CD14-positive monocyte (primary cell): ENCODE data around the gene MAVS. TPM values are rescaled to one million over a fixed set of nuclear protein-coding genes. Genes with fewer than 3 reads are reported as not detected.

Experiments
- DNase-seq, 3 donors: peaks; one replicate each; pipeline ENCODE4 v3.0.0-alpha.2; 2011 to 2022
- H2AFZ ChIP-seq: 2 replicates; pipeline ENCODE4 v1.6.0; 2012; ENCODE audit warnings: mild to moderate bottlenecking, low read depth, low read length, inconsistent platforms; ENCODE audit not compliant: insufficient read depth, poor library complexity, severe bottlenecking
- H3K27ac ChIP-seq, 2 donors: 1 replicate in 1 of 2; 2 replicates in 1 of 2; pipeline ENCODE4 v1.5.1; 2012 to 2013; ENCODE audit warnings: low read length in 2 of 2, control low read depth in 1 of 2, inconsistent platforms in 1 of 2, low read depth in 1 of 2, mild to moderate bottlenecking in 1 of 2
- H3K27me3 ChIP-seq, 2 donors: one replicate each; pipeline versions ENCODE4 v1.6.0 to v1.6.1; 2011 to 2013; ENCODE audit warnings: low read length in 2 of 2; ENCODE audit not compliant: control insufficient read depth in 2 of 2, insufficient read depth in 2 of 2
- H3K36me3 ChIP-seq, 2 donors: replicated peaks in 1 of 2; 1 replicate in 1 of 2; 2 replicates in 1 of 2; pipeline versions ENCODE4 v1.5.1 to v1.6.1; 2012 to 2013; ENCODE audit warnings: low read length in 2 of 2, control low read depth in 1 of 2, inconsistent platforms in 1 of 2, mild to moderate bottlenecking in 1 of 2; ENCODE audit not compliant: insufficient read depth in 2 of 2, control insufficient read depth in 1 of 2
- H3K4me1 ChIP-seq, 2 donors: 1 replicate in 1 of 2; 2 replicates in 1 of 2; pipeline versions ENCODE4 v1.5.1 to v1.6.1; 2012 to 2013; ENCODE audit warnings: low read length in 2 of 2, control low read depth in 1 of 2, inconsistent platforms in 1 of 2, mild to moderate bottlenecking in 1 of 2, moderate library complexity in 1 of 2; ENCODE audit not compliant: insufficient read depth in 2 of 2, control insufficient read depth in 1 of 2
- H3K4me2 ChIP-seq: replicated peaks from 2 replicates; pipeline ENCODE3; 2012; ENCODE audit warnings: low read length, moderate library complexity, mild to moderate bottlenecking; ENCODE audit not compliant: poor library complexity, severe bottlenecking; ENCODE audit errors: extremely low read depth
- H3K4me3 ChIP-seq, 3 experiments: fragments of 200-600 bp in 1 of 3; sonication (generic) in 1 of 3; replicated peaks in 1 of 3; 1 replicate in 2 of 3; 2 replicates in 1 of 3; pipeline ENCODE4 v1.5.1; 2011 to 2013; ENCODE audit warnings: low read length in 3 of 3, mild to moderate bottlenecking in 3 of 3, control low read depth in 2 of 3, low read depth in 2 of 3, inconsistent platforms in 1 of 3, moderate library complexity in 1 of 3
- H3K79me2 ChIP-seq: 2 replicates; pipeline ENCODE4 v1.6.0; 2012; ENCODE audit warnings: mild to moderate bottlenecking, control low read depth, inconsistent platforms, low read length, moderate library complexity; ENCODE audit not compliant: insufficient read depth
- H3K9ac ChIP-seq: 2 replicates; pipeline ENCODE4 v1.6.0; 2017; ENCODE audit warnings: low read length, mild to moderate bottlenecking; ENCODE audit not compliant: insufficient read depth, poor library complexity, severe bottlenecking
- H3K9me3 ChIP-seq, 2 donors: replicated peaks in 1 of 2; 1 replicate in 1 of 2; 2 replicates in 1 of 2; pipeline versions ENCODE4 v1.5.1 to v1.6.1; 2012 to 2013; ENCODE audit warnings: low read length in 2 of 2, control low read depth in 1 of 2; ENCODE audit not compliant: control insufficient read depth in 1 of 2, insufficient read depth in 1 of 2
- H4K20me1 ChIP-seq: 2 replicates; pipeline ENCODE4 v1.6.0; 2012; ENCODE audit warnings: mild to moderate bottlenecking, low read length, control low read depth, moderate library complexity; ENCODE audit not compliant: insufficient read depth
- H3K27ac Mint-ChIP-seq, 7 donors: one replicate each; pipeline ENCODE4 v1.8.0; 2020; ENCODE audit warnings: mild to moderate bottlenecking in 7 of 7, mixed read lengths in 7 of 7, moderate library complexity in 6 of 7, inconsistent platforms in 2 of 7
- H3K27me3 Mint-ChIP-seq, 3 donors: one replicate each; pipeline ENCODE4 v1.8.0; 2021 to 2022; ENCODE audit warnings: low read depth in 3 of 3, mild to moderate bottlenecking in 3 of 3, mixed read lengths in 3 of 3, moderate library complexity in 3 of 3, inconsistent platforms in 1 of 3
- H3K36me3 Mint-ChIP-seq, 2 donors: one replicate each; pipeline ENCODE4 v1.8.0; 2020; ENCODE audit warnings: mixed read lengths in 2 of 2, inconsistent platforms in 1 of 2, mild to moderate bottlenecking in 1 of 2
- H3K4me1 Mint-ChIP-seq: one replicate; pipeline ENCODE4 v1.8.0; 2020; ENCODE audit warnings: mild to moderate bottlenecking, mixed read lengths
- H3K4me3 Mint-ChIP-seq, 2 donors: one replicate each; pipeline ENCODE4 v1.8.0; 2020; ENCODE audit warnings: mild to moderate bottlenecking in 2 of 2, mixed read lengths in 2 of 2, moderate library complexity in 1 of 2
- H3K9me3 Mint-ChIP-seq, 7 donors: one replicate each; pipeline ENCODE4 v1.8.0; 2020 to 2022; ENCODE audit warnings: mixed read lengths in 7 of 7, mild to moderate bottlenecking in 6 of 7, moderate library complexity in 6 of 7, inconsistent platforms in 2 of 7
- CTCF ChIP-seq: fragments of 200-600 bp; IDR thresholded peaks from one replicate; pipeline ENCODE4 v1.8.0; 2022; ENCODE audit warnings: antibody characterized with exemption, mild to moderate bottlenecking
- WGBS: methylation state at CpG from one replicate; pipeline ENCODE4 v1.1.5; 2013; ENCODE audit warnings: missing lambda C conversion rate; ENCODE audit not compliant: insufficient coverage; 5-methylcytosine and 5-hydroxymethylcytosine counted together
- intact Hi-C, 2 donors: fragments of 100-400 bp; cut with micrococcal nuclease; formaldehyde crosslinking; loops; one replicate each; pipeline versions ENCODE4 v1.15.0 to v1.15.1; 2023
- polyA plus RNA-seq, 3 donors: library from polyadenylated mRNA; depleted of rRNA in 1 of 3; unstranded in 2 of 3; stranded (reverse) in 1 of 3; fragments of 300-500 nt in 2 of 3; fragments of >200 nt in 1 of 3; fragmentation: Illumina TruSeq in 2 of 3; gene quantifications; 1 replicate in 2 of 3; 2 replicates in 1 of 3; pipeline ENCODE4 v1.2.3, GENCODE V29; 2012 to 2021

The MAVS gene
- polyA plus RNA-seq, 3 donors: 1.8 to 16.6 (median 3.2) TPM

GRCh38 chr20:3808544-3808943 lies 38.1 kb upstream of the MAVS start:
- Histone ChIP-seq H3K27me3 (no peaks in the 10 kb centered on the region), H3K36me3 (peaks cover 0 to 16% of the 10 kb centered on the region in 2 donors), H3K9me3 (no peaks in the 10 kb centered on the region), H3K4me3 (peak overlapping the region in 1 of 3 experiments; percentile 42), H3K27ac (peak overlapping the region in 1 of 2 donors; percentile 76), H3K4me1 (peaks cover 91 to 93% of the 10 kb centered on the region in 2 donors), H3K79me2 (no peaks in the 10 kb centered on the region), H3K4me2 (peak overlapping the region; percentile 41), H2AFZ (no peak overlapping the region), H3K9ac (no peak overlapping the region), H4K20me1 (no peaks in the 10 kb centered on the region)
- Mint-ChIP-seq H3K27ac (peak overlapping the region in 1 of 7 donors; percentile 69), H3K9me3 (peaks cover 0 to 5% (median 0%) of the 10 kb centered on the region in 7 donors), H3K36me3 (peaks cover 16 to 21% of the 10 kb centered on the region in 2 donors), H3K4me3 (no peak overlapping the region), H3K4me1 (peaks cover 87% of the 10 kb centered on the region), H3K27me3 (peaks cover 0 to 3% (median 0%) of the 10 kb centered on the region in 3 donors)
- WGBS: 100% methylated on average over 1 of the region's 3 CpGs
- intact Hi-C loops: no loop called here
- no peak for DNase-seq
- no peak for TF ChIP-seq CTCF

GRCh38 chr20:3811467-3812258 lies 35.0 kb upstream of the MAVS start:
- peaks cover 0 to 3% (median 3%) of the 10 kb centered on the region in 3 donors for H3K27me3 Mint-ChIP-seq
- Histone ChIP-seq H3K27ac (peak overlapping the region; percentile 93 to 100), H4K20me1 (no peaks in the 10 kb centered on the region), H3K4me1 (peaks cover 62 to 64% of the 10 kb centered on the region in 2 donors), H3K9me3 (no peaks in the 10 kb centered on the region), H3K4me3 (peak overlapping the region; percentile 35 to 74 (median 44)), H2AFZ (peak overlapping the region; percentile 48), H3K4me2 (peak overlapping the region; percentile 75), H3K36me3 (no peaks in the 10 kb centered on the region), H3K79me2 (no peaks in the 10 kb centered on the region), H3K27me3 (no peaks in the 10 kb centered on the region), H3K9ac (peak overlapping the region; percentile 89)
- peaks cover 3 to 4% of the 10 kb centered on the region in 2 donors for H3K36me3 Mint-ChIP-seq
- H3K9me3 Mint-ChIP-seq: peaks cover 0 to 6% (median 0%) of the 10 kb centered on the region in 7 donors
- intact Hi-C loops: loop anchor here in 1 of 2 donors (10.0 kb wide), 1 partner anchor 47 kb away; the partner anchor contains the start of gene ADISSP
- H3K27ac Mint-ChIP-seq: peak overlapping the region; percentile 97 to 99 (median 99)
- H3K4me3 Mint-ChIP-seq: peak overlapping the region; percentile 82 to 94
- peak; percentile 98 for DNase-seq
- no peak for TF ChIP-seq CTCF
- WGBS: 0% methylated on average over 13 of the region's 20 CpGs
- peaks cover 60% of the 10 kb centered on the region for H3K4me1 Mint-ChIP-seq
